ENCODE data around the gene RAB40C. TPM values are rescaled to one million over a fixed set of nuclear protein-coding genes. Genes with fewer than 3 reads are reported as not detected.

RAB40C gene
- polyA plus RNA-seq (ENCODE audit: insufficient read length) = 17.3 TPM
- long read RNA-seq, donor 1, partial matches to known transcripts = 8 of 15 reads
- long read RNA-seq, donor 1, other reads (novel, unspliced or antisense) = 0 of 15 reads
- long read RNA-seq, donor 2, transcript RAB40C-201 (6 exons, 2,699 nt) = major isoform, 6 of 7 reads
- long read RNA-seq, donor 2, partial matches to known transcripts = 0 of 7 reads
- long read RNA-seq, donor 2, other reads (novel, unspliced or antisense) = 0 of 7 reads
- long read RNA-seq, donor 3, partial matches to known transcripts = 0 of 6 reads
- long read RNA-seq, donor 3, other reads (novel, unspliced or antisense) = 0 of 6 reads
- long read RNA-seq, donor 4 = 0 reads
- long read RNA-seq, donor 5, transcript RAB40C-201 (6 exons, 2,699 nt) = major isoform, 8 of 15 reads
- long read RNA-seq, donor 5, transcript RAB40C-204 (7 exons, 2,569 nt) = minor isoform, 5 of 15 reads
- long read RNA-seq, donor 5, partial matches to known transcripts = 0 of 15 reads
- long read RNA-seq, donor 5, other reads (novel, unspliced or antisense) = 0 of 15 reads
- long read RNA-seq, donor 6, transcript RAB40C-201 (6 exons, 2,699 nt) = major isoform, 7 of 10 reads
- long read RNA-seq, donor 6, partial matches to known transcripts = 0 of 10 reads
- long read RNA-seq, donor 6, other reads (novel, unspliced or antisense) = 0 of 10 reads
- long read RNA-seq, donor 7, transcript RAB40C-201 (6 exons, 2,699 nt) = major isoform, 10 of 12 reads
- long read RNA-seq, donor 7, partial matches to known transcripts = 0 of 12 reads
- long read RNA-seq, donor 7, other reads (novel, unspliced or antisense) = 0 of 12 reads
- long read RNA-seq, donor 8, transcript RAB40C-201 (6 exons, 2,699 nt) = major isoform, 5 of 6 reads
- long read RNA-seq, donor 8, partial matches to known transcripts = 0 of 6 reads
- long read RNA-seq, donor 8, other reads (novel, unspliced or antisense) = 0 of 6 reads

GRCh38 chr16:589658-590187, at the start of gene RAB40C:
RAB40C (plus strand) TSS chr16:590066; CDS start chr16:590292, 226 bp downstream.
- DNase-seq = peak; percentile 96

- no peak for DNase-seq
These were observed 49.1 kb upstream of the RAB40C start for GRCh38 chr16:540645-541340.

GRCh38 chr16:543301-544164, 46.3 kb upstream of the RAB40C start:
- DNase-seq = no peak

GRCh38 chr16:544517-544916, 45.3 kb upstream of the RAB40C start:
- no peak for DNase-seq

- no peak for DNase-seq
These were observed 42.7 kb upstream of the RAB40C start for GRCh38 chr16:546909-547770.

GRCh38 chr16:548586-548985, 41.3 kb upstream of the RAB40C start:
- DNase-seq = no peak

GRCh38 chr16:549544-550263, 40.2 kb upstream of the RAB40C start:
- DNase-seq = no peak

GRCh38 chr16:551210-551609, 38.7 kb upstream of the RAB40C start:
- DNase-seq = no peak

- DNase-seq = no peak
These were observed 37.7 kb upstream of the RAB40C start for GRCh38 chr16:552171-552570.

GRCh38 chr16:553601-554296, 36.1 kb upstream of the RAB40C start:
- DNase-seq = no peak

- DNase-seq = no peak
These were observed 35.6 kb upstream of the RAB40C start for GRCh38 chr16:554297-554621.

- no peak for DNase-seq
These were observed 35.1 kb upstream of the RAB40C start for GRCh38 chr16:554640-555365.

- no peak for DNase-seq
These were observed 34.1 kb upstream of the RAB40C start for GRCh38 chr16:555528-556473.

GRCh38 chr16:556474-557173, 33.2 kb upstream of the RAB40C start:
- DNase-seq = no peak

GRCh38 chr16:557463-558297, 32.2 kb upstream of the RAB40C start:
- DNase-seq = no peak
